ENCODE measurements around the gene PTGS2.
A peak's percentile ranks its signal among the peaks of the same experiment; 100 is the strongest.

GRCh38 chr1:186680245-186681061 lies at the start of gene PTGS2:
- TF ChIP-seq CTCF (IDR thresholded peaks at IDR 0.05) (peak; percentile 64), ELF1 (IDR thresholded peaks at IDR 0.05) (0 out of 2 replicates have a peak, but pooled peaks have one; percentile 12)

Data from SK-N-SH (cell line).